Pancreas (tissue), 10 donors: Measurements from ENCODE around the gene TYW1B. TPM values are rescaled to one million over a fixed set of nuclear protein-coding genes. Genes with fewer than 3 reads are reported as not detected.
"Not testable (repeated sequence)": the region's sequence is repeated elsewhere in the genome, so short reads cannot be mapped to it uniquely, and the experiment has no call there.

Source experiments
- ATAC-seq, 4 donors: fragments of 200-7000 bp; cut with Tn5 transposase; one replicate each; pipeline versions ENCODE4 v1.8.0 to v1.9.1; 2020; ENCODE audit warnings: mild to moderate bottlenecking in 4 of 4, moderate library complexity in 4 of 4
- DNase-seq, 6 donors: peaks; one replicate each; pipeline ENCODE4 v3.0.0-alpha.2; 2020
- FAIRE-seq: peaks from 2 replicates; lab custom pipeline; 2012; peaks lifted over from hg19 to GRCh38; lab: Jason Lieb, UNC
- H3K27ac ChIP-seq, 4 donors: fragments of 200-600 bp; sonication (generic); 1 replicate in 3 of 4; 2 replicates in 1 of 4; pipeline versions ENCODE4 v1.5.0 to v1.8.0; 2020
- H3K27me3 ChIP-seq, 4 donors: fragments of 200-600 bp; one replicate each; pipeline ENCODE4 v1.8.0; 2021
- H3K36me3 ChIP-seq, 3 donors: fragments of 200-600 bp; sonication (generic) in 1 of 3; one replicate each; pipeline versions ENCODE4 v1.5.0 to v1.8.0; 2020 to 2021
- H3K4me1 ChIP-seq, 3 donors: fragments of 200-600 bp; one replicate each; pipeline ENCODE4 v1.8.0; 2021
- H3K4me3 ChIP-seq, 4 donors: fragments of 200-600 bp; sonication (generic) in 2 of 4; one replicate each; pipeline versions ENCODE4 v1.5.0 to v1.8.0; 2020 to 2021
- H3K9me3 ChIP-seq, 4 donors: fragments of 200-600 bp; one replicate each; pipeline ENCODE4 v1.8.0; 2021
- CTCF ChIP-seq, 4 donors: fragments of 200-600 bp; sonication (generic) in 3 of 4; IDR thresholded peaks; one replicate each; pipeline versions ENCODE4 v1.5.0 to v1.8.0; 2021; ENCODE audit warnings: antibody characterized with exemption in 4 of 4
- WGBS, 2 donors: extraction: QIAGEN DNeasy Blood & Tissue Kit; methylation state at CpG; one replicate each; pipeline ENCODE4 v1.1.7; 2013; 5-methylcytosine and 5-hydroxymethylcytosine counted together
- intact Hi-C, 3 donors: fragments of 100-400 bp; cut with DNase I; formaldehyde crosslinking; loops; one replicate each; pipeline versions ENCODE4 v1.11.1 to v1.14.2; 2022
- polyA plus RNA-seq, 2 donors: library from polyadenylated mRNA; stranded (reverse); fragments of 200-250 nt; gene quantifications; one replicate each; pipeline ENCODE4 v1.2.3, GENCODE V29; 2013
- total RNA-seq, 6 donors: library from RNA; stranded (reverse); fragmentation: NEBNext Ultra II Directional in 4 of 6; extraction: Animal tissue kit (Norgen Biotek cat#: 25700) in 4 of 6; gene quantifications; one replicate each; pipeline versions ENCODE4 v1.2.1 to v1.2.4, GENCODE V29; 2021 to 2023
- donor health status: healthy with polysubstance abuse.
- donor health status: DM: no; HTN: no; CAD: no; lungs with moderate emphysema.
- donor health status: DM: no; HTN: no; CAD: no.
- donor health status: control.
- donor health status: control.
- donor health status: Bipolar disorder and iron deficiency.
- donor health status: DM: yes; HTN: yes; CAD: no.
- donor health status: DM: no; HTN: no; CAD: no.
- donor health status: DM: no; HTN: no; CAD: no.
- donor health status: DM: yes; HTN: yes; CAD: no.

TYW1B gene
- total and polyA plus RNA-seq, 8 donors, result 0.92 to 5.7 (median 1.8) TPM

GRCh38 chr7:72781161-72781560 lies 46.8 kb downstream of the TYW1B start:
- intact Hi-C loops, result no loop called here

DNA sequence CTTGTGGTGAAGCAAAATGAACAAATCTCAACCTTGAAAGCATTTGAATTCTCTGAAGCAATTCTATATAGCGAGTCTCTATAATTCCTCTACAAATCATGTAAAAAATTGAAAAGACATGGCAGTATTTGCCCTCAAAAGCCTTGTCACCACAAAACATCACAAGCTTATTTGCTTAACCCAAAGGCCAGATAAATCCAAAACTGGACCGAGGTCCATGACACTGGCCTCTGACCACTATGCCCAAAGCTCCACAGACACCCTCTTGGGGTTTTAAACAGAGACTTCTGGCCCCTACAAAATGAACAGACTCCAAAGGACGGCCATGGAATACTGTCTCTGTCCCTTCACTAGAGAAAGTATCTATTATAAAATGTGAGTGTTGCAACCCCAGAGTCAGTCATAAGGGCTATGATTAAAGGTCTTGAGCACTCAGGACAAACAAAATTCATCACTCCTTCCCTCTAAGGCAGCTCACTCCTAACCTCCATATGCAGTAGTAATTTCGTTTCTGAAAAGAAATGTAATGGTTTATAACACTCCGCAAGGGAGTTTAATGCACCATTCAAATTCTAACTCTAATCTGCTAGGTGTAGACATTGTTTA lies 47.6 kb downstream of the TYW1B start:
- ATAC-seq, H3K27ac ChIP-seq, intact Hi-C loops, H3K27me3 ChIP-seq, H3K4me3 ChIP-seq, H3K4me1 ChIP-seq, H3K9me3 ChIP-seq, FAIRE-seq, H3K36me3 ChIP-seq, DNase-seq: not testable (repeated sequence)
- WGBS, 2 donors, result 80 to 81% methylated on average over 5 of the region's 5 CpGs

More at GRCh38 chr7:72781161-72781560, 46.8 kb downstream of the TYW1B start:
- WGBS, 2 donors, result 94 to 96% methylated on average over 8 of the region's 8 CpGs
- no peaks in the 10 kb centered on the region for H3K27me3 ChIP-seq
- ATAC-seq, result no peak
- no peak for DNase-seq
- H3K27ac ChIP-seq, result no peak overlapping the region
- H3K36me3 ChIP-seq, result no peaks in the 10 kb centered on the region
- FAIRE-seq, result no peak
- H3K4me3 ChIP-seq, result no peak overlapping the region
- H3K4me1 ChIP-seq, result no peaks in the 10 kb centered on the region
- no peak for TF ChIP-seq CTCF (IDR thresholded peaks at IDR 0.05)
- no peaks in the 10 kb centered on the region for H3K9me3 ChIP-seq

- ATAC-seq, DNase-seq, H3K9me3 ChIP-seq, H3K27me3 ChIP-seq, intact Hi-C loops, FAIRE-seq, H3K4me1 ChIP-seq, H3K4me3 ChIP-seq, H3K27ac ChIP-seq, H3K36me3 ChIP-seq: not testable (repeated sequence)
- WGBS, 2 donors, result 93 to 100% methylated on average over 2 of the region's 2 CpGs
Measured at GRCh38 chr7:72777167-72777566, 50.8 kb downstream of the TYW1B start.

- 58 to 72% methylated on average over 2 of the region's 2 CpGs for WGBS, 2 donors
- H3K27me3 ChIP-seq, H3K4me1 ChIP-seq, FAIRE-seq, DNase-seq, H3K4me3 ChIP-seq, H3K36me3 ChIP-seq, intact Hi-C loops, H3K9me3 ChIP-seq, H3K27ac ChIP-seq: not testable (repeated sequence)
- peak in 1 of 4 donors; percentile 38 for ATAC-seq
Measured at GRCh38 chr7:72772627-72773026, 55.4 kb downstream of the TYW1B start.

DNA sequence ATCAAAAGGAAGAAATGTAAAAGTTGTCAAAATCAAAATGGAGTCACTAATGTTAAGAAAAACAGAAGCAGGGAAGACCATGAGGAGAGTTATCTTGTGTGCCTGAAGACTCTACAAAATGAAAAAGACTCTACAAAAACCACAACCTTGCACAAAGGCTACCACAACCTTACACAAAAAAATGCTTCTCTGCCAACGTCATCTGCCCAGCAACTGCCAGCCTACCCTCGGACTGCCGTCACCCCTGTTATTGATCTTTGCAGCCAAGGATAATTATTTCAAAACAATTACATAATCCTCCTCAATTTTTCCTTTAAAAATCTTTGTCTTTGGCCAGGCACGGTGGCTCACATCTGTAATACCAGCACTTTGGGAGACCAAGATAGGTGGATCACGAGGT lies 61.0 kb downstream of the TYW1B start:
- H3K4me1 ChIP-seq, DNase-seq, intact Hi-C loops, FAIRE-seq, H3K9me3 ChIP-seq, H3K27ac ChIP-seq, H3K4me3 ChIP-seq, H3K36me3 ChIP-seq, H3K27me3 ChIP-seq, ATAC-seq: not testable (repeated sequence)
- whole genome bisulfite sequencing, 2 donors, result 93 to 96% methylated on average over 4 to 5 of the region's 5 CpGs

GRCh38 chr7:72760602-72761001 lies 67.4 kb downstream of the TYW1B start:
- H3K36me3 ChIP-seq, result no peaks in the 10 kb centered on the region
- TF ChIP-seq CTCF (IDR thresholded peaks at IDR 0.05), result no peak
- H3K4me1 ChIP-seq, result no peaks in the 10 kb centered on the region
- DNase-seq, result no peak
- no peak overlapping the region for H3K27ac ChIP-seq
- intact Hi-C loops, result no loop called here
- FAIRE-seq, result no peak
- H3K9me3 ChIP-seq, result peaks cover 0 to 4% (median 0%) of the 10 kb centered on the region in 4 donors
- no peaks in the 10 kb centered on the region for H3K27me3 ChIP-seq
- ATAC-seq, result no peak
- WGBS, 2 donors, result 88 to 94% methylated on average over 2 of the region's 2 CpGs
- H3K4me3 ChIP-seq, result no peak overlapping the region

GRCh38 chr7:72754312-72754711 lies 73.7 kb downstream of the TYW1B start:
- no peak for TF ChIP-seq CTCF (IDR thresholded peaks at IDR 0.05)
- no peak overlapping the region for H3K4me3 ChIP-seq
- DNase-seq (no peak), ATAC-seq (no peak), FAIRE-seq (no peak)
- peaks cover 0 to 4% (median 0%) of the 10 kb centered on the region in 4 donors for H3K9me3 ChIP-seq
- H3K4me1 ChIP-seq, result no peaks in the 10 kb centered on the region
- H3K27ac ChIP-seq, result no peak overlapping the region
- H3K27me3 ChIP-seq, result no peaks in the 10 kb centered on the region
- 89 to 92% methylated on average over 7 of the region's 7 CpGs for WGBS, 2 donors
- intact Hi-C loops, result no loop called here
- no peaks in the 10 kb centered on the region for H3K36me3 ChIP-seq
